ENCODE measurements around the gene AGAP4.
"Not testable (repeated sequence)": the region's sequence is repeated elsewhere in the genome, so short reads cannot be mapped to it uniquely, and the experiment has no call there.

The AGAP4 gene

GRCh38 chr10:45790694-45791426 lies 56.4 kb downstream of the AGAP4 start:
- DNase-seq = not testable (repeated sequence)

DNA sequence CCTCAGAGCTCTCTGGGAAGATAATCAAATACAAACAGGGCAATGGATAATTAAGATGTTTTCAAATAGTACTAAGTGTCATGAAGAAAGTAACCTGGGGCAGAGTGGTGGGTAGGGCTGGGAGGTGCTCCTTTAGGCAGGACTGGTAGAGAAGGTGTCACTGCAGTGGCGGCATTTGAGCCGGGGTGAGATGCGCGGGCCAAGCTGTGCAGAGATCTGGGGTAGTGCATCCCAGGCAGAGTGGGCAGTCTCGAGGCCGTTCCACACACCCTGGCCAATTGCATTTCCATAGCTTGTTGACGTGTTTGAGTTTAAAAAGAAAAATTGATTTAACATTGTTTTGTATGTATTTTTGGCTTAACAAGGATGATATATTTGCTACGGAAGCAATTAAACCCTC lies 57.3 kb downstream of the AGAP4 start:
- not testable (repeated sequence) for DNase-seq

DNA sequence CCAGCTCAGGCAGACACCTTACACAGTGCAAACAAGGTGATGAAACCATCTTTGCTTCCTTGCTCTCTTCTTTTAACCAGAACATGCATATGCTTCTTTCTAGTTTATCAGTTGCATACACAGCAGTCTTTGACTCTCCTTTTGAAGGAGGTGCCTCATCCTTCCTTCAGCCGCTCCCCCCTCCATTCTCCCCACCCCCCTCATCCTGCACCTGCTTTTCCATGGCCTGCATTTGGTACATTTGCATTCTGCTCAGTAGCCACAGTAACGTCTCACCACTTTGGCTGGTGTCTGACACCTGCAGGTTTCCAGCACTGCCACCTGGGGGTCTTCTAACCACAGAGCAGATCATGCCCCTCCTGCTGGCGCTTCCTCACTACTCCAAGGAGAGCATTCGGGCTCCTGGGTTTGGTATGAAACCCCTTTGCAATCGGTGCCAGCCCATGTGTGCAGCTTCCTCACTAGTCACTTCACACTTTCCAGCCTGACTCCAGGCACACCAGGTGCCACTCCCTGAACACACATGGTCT lies 60.0 kb downstream of the AGAP4 start:
- not testable (repeated sequence) for DNase-seq

- DNase-seq = not testable (repeated sequence)
Measured at GRCh38 chr10:45786217-45786616, 61.1 kb downstream of the AGAP4 start.

Data from activated CD4-positive, alpha-beta T cell treated with anti-CD3 and anti-CD28 coated beads, Interleukin-2, amount 50 U/mL, for 1 hour (primary cell).